Measurements from ENCODE around the gene ANKRD27.

Gene ANKRD27

DNA sequence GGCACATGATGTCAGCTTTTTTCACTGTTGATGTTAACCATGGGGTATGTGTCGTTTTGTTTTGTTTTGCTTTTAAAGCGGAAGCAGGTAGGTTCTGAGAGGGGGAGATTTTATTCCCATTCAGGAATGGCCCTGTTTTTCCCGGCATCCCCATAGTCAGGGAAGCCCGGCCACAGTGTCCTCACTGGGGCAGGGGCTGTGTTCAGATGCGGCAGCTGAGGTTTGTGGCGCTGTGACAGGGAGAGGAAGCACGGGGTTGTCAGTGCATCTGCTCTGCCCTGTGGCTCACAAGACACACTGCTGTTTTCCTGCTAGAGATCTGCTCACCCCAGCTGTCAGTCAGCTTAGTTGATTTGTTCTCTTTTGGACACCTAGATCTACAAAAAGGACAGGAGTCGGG is 27.6 kb downstream of the ANKRD27 start:
- Histone ChIP-seq H3K4me1 (ENCODE audit: control insufficient read depth, insufficient read depth, low read length) (no peaks in the 10 kb centered on the region), H3K9me3 (ENCODE audit: control insufficient read depth, low read length) (no peaks in the 10 kb centered on the region), H3K27me3 (ENCODE audit: control insufficient read depth, insufficient read depth, low read length) (no peaks in the 10 kb centered on the region), H3K36me3 (ENCODE audit: control insufficient read depth, insufficient read depth, low read length) (no peaks in the 10 kb centered on the region), H3K4me3 (ENCODE audit: low read length) (no peak overlapping the region), H3K9ac (ENCODE audit: low read length) (no peak overlapping the region)

DNA sequence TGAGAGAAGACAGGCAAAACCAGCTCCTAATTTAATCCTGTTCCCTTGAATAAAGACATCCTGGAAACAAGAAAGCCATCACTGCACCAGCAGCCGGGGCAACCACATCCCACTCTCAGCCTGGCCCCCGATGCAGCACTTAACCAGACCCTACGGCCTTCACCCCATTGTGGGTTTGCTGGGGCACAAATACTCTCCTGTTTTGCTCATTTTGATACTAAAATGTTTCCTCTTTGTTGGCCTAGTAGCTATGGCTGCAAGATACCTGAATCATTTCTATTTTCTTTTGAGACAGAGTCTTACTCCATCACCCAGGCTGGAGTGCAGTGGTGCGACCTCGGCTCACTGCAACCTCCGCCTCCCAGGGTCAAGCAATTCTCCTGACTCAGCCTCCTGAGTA is 28.4 kb downstream of the ANKRD27 start:
- no peaks in the 10 kb centered on the region for H3K36me3 ChIP-seq (ENCODE audit: control insufficient read depth, insufficient read depth, low read length)
- H3K9ac ChIP-seq (ENCODE audit: low read length): no peak overlapping the region
- H3K4me3 ChIP-seq (ENCODE audit: low read length): no peak overlapping the region
- no peaks in the 10 kb centered on the region for H3K27me3 ChIP-seq (ENCODE audit: control insufficient read depth, insufficient read depth, low read length)
- no peaks in the 10 kb centered on the region for H3K9me3 ChIP-seq (ENCODE audit: control insufficient read depth, low read length)
- H3K4me1 ChIP-seq (ENCODE audit: control insufficient read depth, insufficient read depth, low read length): no peaks in the 10 kb centered on the region

DNA sequence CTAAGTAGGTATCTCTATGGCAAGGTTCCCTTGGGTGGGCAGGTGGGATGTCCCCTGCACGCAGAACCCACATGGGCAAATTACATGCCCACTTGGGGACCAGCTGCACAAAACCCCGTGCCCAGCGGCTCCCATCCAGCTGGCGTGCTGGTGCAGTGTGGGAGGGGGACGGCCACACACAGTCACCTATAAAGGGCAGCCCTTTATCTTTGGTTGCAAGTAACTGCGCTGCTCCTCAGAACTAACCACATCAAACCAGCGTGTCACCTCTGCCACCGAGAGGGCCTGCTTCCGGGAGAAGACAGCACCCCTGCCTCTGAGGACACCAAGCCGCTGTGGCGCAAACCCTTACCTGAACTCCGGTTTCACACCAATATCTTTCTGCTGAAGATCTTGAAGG is 32.2 kb downstream of the ANKRD27 start:
- no peak overlapping the region for H3K4me3 ChIP-seq (ENCODE audit: low read length)
- H3K36me3 ChIP-seq (ENCODE audit: control insufficient read depth, insufficient read depth, low read length): no peaks in the 10 kb centered on the region

DNA sequence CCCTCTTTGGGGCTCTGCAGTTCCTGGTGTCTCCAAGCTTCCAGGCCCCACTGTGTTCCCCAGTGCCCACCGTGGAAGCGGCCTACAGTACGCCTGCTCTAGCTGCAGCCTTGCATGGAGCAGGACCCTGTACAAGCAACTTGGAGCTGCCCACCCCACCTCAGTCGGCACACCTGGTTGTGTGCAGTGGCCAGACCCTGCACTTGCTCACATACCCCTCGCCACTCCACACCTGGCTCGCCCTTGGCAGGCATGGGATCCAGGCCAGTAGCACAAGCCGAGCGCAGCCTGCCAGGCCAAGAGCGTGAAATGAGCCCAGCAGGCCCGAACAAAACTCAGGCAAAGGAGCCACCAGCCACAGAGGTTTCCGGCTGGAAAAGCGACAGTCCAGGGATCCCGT is 36.4 kb downstream of the ANKRD27 start:
- H3K4me1 ChIP-seq (ENCODE audit: control insufficient read depth, insufficient read depth, low read length): no peaks in the 10 kb centered on the region
- no peak overlapping the region for H3K4me3 ChIP-seq (ENCODE audit: low read length)
- H3K9me3 ChIP-seq (ENCODE audit: control insufficient read depth, low read length): no peaks in the 10 kb centered on the region
- no peaks in the 10 kb centered on the region for H3K27me3 ChIP-seq (ENCODE audit: control insufficient read depth, insufficient read depth, low read length)
- H3K9ac ChIP-seq (ENCODE audit: low read length): no peak overlapping the region
- H3K36me3 ChIP-seq (ENCODE audit: control insufficient read depth, insufficient read depth, low read length): no peaks in the 10 kb centered on the region

More for the DNA sequence above, 32.2 kb downstream of the ANKRD27 start:
- H3K27me3 ChIP-seq (ENCODE audit: control insufficient read depth, insufficient read depth, low read length): no peaks in the 10 kb centered on the region
- no peaks in the 10 kb centered on the region for H3K9me3 ChIP-seq (ENCODE audit: control insufficient read depth, low read length)
- no peaks in the 10 kb centered on the region for H3K4me1 ChIP-seq (ENCODE audit: control insufficient read depth, insufficient read depth, low read length)
- no peak overlapping the region for H3K9ac ChIP-seq (ENCODE audit: low read length)

DNA sequence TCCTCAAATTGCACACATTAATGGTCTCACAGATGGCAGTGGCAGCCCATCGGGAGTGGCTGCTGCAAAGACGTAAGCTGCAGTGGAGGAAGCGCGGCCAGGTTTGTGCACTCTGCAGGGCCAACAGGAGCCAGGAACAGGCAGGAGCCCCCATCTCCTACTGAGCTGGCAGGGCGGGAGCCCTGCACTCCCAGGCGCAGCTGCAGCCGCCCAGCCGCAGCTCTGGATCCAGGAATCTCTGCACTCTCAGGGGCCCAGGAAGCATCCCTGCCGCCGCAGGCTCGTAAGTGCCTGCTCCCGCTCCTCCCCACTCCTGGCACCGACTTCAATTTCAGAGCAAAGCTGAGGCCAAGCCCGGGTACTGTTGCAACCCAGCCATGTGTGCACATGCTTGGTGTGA is 37.5 kb downstream of the ANKRD27 start:
- Histone ChIP-seq H3K4me3 (ENCODE audit: low read length) (no peak overlapping the region), H3K9me3 (ENCODE audit: control insufficient read depth, low read length) (no peaks in the 10 kb centered on the region), H3K36me3 (ENCODE audit: control insufficient read depth, insufficient read depth, low read length) (no peaks in the 10 kb centered on the region), H3K27me3 (ENCODE audit: control insufficient read depth, insufficient read depth, low read length) (no peaks in the 10 kb centered on the region), H3K4me1 (ENCODE audit: control insufficient read depth, insufficient read depth, low read length) (no peaks in the 10 kb centered on the region), H3K9ac (ENCODE audit: low read length) (no peak overlapping the region)

DNA sequence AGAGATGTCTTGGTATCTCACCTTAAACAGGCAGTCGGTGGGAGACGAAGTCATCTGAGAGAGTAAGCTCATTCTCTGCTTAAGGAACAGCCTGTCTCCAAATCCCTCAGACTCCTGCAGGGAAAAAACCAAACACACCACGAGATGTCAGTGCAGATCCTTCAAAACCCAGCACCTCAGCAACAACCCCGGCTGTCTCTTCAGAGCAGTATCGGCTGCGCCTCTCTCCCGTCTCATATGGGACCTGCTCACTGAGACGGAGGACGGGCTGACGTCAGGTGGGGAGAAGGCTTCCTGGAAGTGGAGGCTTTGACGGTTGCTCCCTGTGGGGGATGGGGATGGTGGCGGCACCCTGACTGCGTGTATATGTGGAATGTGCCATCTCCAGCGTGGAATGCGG is 43.6 kb downstream of the ANKRD27 start:
- Histone ChIP-seq H3K9ac (ENCODE audit: low read length) (no peak overlapping the region), H3K36me3 (ENCODE audit: control insufficient read depth, insufficient read depth, low read length) (peaks cover 7% of the 10 kb centered on the region)

DNA sequence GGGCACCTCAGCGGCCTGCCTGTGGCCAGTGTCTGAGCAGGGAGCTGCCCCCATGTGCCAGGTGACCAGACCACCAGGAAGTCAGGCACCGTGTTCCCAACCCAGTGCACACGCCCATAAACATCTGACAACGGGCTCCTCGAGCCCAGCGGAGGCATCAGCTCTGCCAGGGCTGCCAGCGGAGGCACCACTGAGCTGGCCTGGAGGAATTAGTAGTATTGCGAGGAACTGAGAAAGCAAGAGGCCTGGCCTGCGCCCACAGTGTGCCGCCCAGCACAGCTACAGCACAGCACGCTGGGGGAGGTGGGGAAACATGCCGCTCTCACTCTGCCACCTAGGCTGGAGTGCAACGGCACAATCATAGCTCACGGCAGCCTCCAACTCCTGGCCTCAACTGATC is 44.6 kb downstream of the ANKRD27 start:
- Histone ChIP-seq H3K9me3 (ENCODE audit: control insufficient read depth, low read length) (no peaks in the 10 kb centered on the region), H3K27me3 (ENCODE audit: control insufficient read depth, insufficient read depth, low read length) (no peaks in the 10 kb centered on the region), H3K36me3 (ENCODE audit: control insufficient read depth, insufficient read depth, low read length) (peaks cover 7% of the 10 kb centered on the region), H3K4me1 (ENCODE audit: control insufficient read depth, insufficient read depth, low read length) (no peaks in the 10 kb centered on the region), H3K9ac (ENCODE audit: low read length) (no peak overlapping the region), H3K4me3 (ENCODE audit: low read length) (no peak overlapping the region)

More for the DNA sequence above, 43.6 kb downstream of the ANKRD27 start:
- H3K9me3 ChIP-seq (ENCODE audit: control insufficient read depth, low read length): no peaks in the 10 kb centered on the region
- no peaks in the 10 kb centered on the region for H3K27me3 ChIP-seq (ENCODE audit: control insufficient read depth, insufficient read depth, low read length)
- no peak overlapping the region for H3K4me3 ChIP-seq (ENCODE audit: low read length)
- H3K4me1 ChIP-seq (ENCODE audit: control insufficient read depth, insufficient read depth, low read length): no peaks in the 10 kb centered on the region

DNA sequence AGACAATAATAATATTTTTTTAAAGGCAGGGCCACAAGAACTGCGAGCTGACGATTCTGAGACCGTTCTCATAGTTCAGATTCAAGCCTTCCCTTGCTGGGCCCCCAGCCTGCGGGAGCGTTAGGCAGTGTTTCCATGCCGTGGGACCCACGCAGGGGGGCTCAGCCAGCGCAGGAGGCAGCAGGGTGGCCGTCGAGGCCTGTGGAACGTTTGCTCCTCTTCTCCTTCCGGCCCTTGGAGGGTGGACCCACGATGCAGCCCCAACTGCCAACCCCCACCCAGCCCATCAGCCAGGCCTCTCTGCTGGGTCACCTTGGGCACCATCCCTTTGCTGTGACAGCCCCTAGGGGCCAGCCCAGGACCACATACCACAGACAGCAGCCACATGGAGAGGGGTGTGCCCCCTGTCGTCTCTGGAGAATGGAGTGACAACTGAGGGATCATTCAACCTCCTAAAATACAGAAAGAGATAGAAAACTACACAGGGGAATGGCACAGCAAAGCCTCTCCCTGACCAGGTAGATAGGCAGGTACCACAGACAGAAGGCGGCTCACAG is 47.2 kb downstream of the ANKRD27 start:
- Histone ChIP-seq H3K4me3 (ENCODE audit: low read length) (no peak overlapping the region), H3K27me3 (ENCODE audit: control insufficient read depth, insufficient read depth, low read length) (no peaks in the 10 kb centered on the region), H3K4me1 (ENCODE audit: control insufficient read depth, insufficient read depth, low read length) (no peaks in the 10 kb centered on the region), H3K36me3 (ENCODE audit: control insufficient read depth, insufficient read depth, low read length) (peaks cover 7% of the 10 kb centered on the region), H3K9me3 (ENCODE audit: control insufficient read depth, low read length) (no peaks in the 10 kb centered on the region), H3K9ac (ENCODE audit: low read length) (no peak overlapping the region)

DNA sequence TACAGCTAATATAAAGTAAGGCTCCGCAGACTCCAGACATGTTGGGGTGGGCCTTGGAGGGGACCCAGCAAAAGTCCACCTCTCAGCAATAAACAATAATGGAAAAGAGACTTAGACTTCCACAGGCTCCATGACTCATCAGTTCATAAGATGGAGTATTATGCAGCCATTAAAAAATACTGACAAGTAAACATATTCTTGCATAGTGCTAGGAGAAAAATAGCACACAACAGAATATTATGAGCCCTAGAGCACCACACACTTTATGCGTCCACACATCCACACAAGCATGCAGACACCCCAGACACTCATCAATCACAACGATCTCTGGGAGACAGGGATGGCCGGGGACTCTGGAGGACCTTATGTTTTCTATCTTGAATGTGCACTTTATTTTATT is 48.0 kb downstream of the ANKRD27 start:
- Histone ChIP-seq H3K4me3 (ENCODE audit: low read length) (no peak overlapping the region), H3K9ac (ENCODE audit: low read length) (no peak overlapping the region), H3K4me1 (ENCODE audit: control insufficient read depth, insufficient read depth, low read length) (no peaks in the 10 kb centered on the region), H3K9me3 (ENCODE audit: control insufficient read depth, low read length) (no peaks in the 10 kb centered on the region), H3K27me3 (ENCODE audit: control insufficient read depth, insufficient read depth, low read length) (no peaks in the 10 kb centered on the region), H3K36me3 (ENCODE audit: control insufficient read depth, insufficient read depth, low read length) (peaks cover 7% of the 10 kb centered on the region)

DNA sequence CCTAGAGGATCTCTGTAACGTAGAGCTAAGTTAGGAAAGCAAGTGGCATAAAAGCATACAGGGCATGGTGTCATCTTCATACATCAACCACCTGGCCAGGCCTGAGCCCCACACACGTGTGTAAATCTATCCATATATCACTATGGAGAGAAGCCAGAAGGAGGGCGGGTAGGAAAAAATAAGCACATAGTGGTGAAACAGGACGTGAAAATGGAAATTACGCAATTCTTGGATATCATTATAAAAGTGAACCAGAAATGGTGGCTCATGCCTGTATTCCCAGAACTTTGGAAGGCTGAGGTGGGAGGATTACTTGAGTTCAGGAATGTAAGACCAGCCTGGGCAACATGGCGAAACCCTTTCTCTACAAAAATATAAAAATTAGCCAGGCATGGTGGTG is 50.6 kb downstream of the ANKRD27 start:
- Histone ChIP-seq H3K36me3 (ENCODE audit: control insufficient read depth, insufficient read depth, low read length) (no peaks in the 10 kb centered on the region), H3K4me3 (ENCODE audit: low read length) (no peak overlapping the region), H3K4me1 (ENCODE audit: control insufficient read depth, insufficient read depth, low read length) (no peaks in the 10 kb centered on the region), H3K27me3 (ENCODE audit: control insufficient read depth, insufficient read depth, low read length) (no peaks in the 10 kb centered on the region), H3K9ac (ENCODE audit: low read length) (no peak overlapping the region), H3K9me3 (ENCODE audit: control insufficient read depth, low read length) (no peaks in the 10 kb centered on the region)

DNA sequence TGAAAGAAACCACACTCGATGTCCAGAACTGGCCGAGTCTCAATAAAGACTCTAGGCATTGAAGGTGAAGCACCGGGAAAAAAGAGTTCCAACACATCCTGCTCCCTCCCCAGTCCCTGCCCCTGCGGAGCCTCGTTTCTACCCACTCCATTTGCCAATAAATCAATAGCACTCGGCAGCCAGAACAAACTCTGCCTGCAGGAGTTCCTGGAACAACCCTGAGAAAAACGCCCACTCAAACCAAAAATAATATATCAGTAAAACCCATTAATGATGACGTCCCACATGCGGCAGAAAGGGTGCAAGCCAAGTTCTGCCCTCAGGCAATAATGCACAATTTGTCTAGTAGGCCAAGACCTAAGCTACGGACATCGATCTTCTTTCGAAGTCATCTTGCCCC is 53.0 kb downstream of the ANKRD27 start:
- no peak overlapping the region for H3K4me3 ChIP-seq (ENCODE audit: low read length)

DNA sequence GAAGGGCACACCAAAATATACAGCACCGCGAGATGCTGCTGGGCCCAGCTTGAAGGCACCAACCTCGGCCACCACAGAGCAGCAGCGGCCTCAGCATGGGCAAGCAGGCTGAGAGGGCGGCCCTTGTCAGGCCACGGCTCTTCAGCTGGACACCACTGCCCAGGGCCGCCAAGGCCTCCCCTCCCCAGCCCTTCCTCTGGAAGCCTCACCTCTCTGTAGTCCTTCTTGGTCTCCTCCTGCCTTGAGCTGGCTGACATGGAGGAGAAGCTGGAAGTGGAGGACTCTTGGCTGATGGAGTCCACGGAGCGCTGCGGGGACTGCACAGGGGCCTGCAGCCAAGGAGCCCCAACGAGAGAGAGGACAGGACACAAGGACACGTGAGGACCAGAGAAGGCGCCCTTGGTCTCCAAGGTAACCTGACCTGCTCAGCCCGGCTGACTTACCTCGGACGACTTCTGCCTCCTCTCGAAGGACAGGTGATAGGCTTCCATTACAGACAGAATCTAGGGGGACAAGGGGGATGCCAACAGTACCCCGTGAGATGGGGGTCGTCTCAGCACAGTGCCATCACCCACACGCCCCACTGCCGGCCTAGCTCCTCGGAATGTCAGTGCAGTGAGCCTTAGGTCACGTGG is 55.8 kb downstream of the ANKRD27 start:
- Histone ChIP-seq H3K9ac (ENCODE audit: low read length) (no peak overlapping the region), H3K4me1 (ENCODE audit: control insufficient read depth, insufficient read depth, low read length) (no peaks in the 10 kb centered on the region), H3K4me3 (ENCODE audit: low read length) (no peak overlapping the region), H3K9me3 (ENCODE audit: control insufficient read depth, low read length) (no peaks in the 10 kb centered on the region), H3K27me3 (ENCODE audit: control insufficient read depth, insufficient read depth, low read length) (no peaks in the 10 kb centered on the region), H3K36me3 (ENCODE audit: control insufficient read depth, insufficient read depth, low read length) (no peaks in the 10 kb centered on the region)

More for the DNA sequence above, 53.0 kb downstream of the ANKRD27 start:
- H3K27me3 ChIP-seq (ENCODE audit: control insufficient read depth, insufficient read depth, low read length): no peaks in the 10 kb centered on the region
- H3K9ac ChIP-seq (ENCODE audit: low read length): no peak overlapping the region
- H3K36me3 ChIP-seq (ENCODE audit: control insufficient read depth, insufficient read depth, low read length): no peaks in the 10 kb centered on the region
- no peaks in the 10 kb centered on the region for H3K4me1 ChIP-seq (ENCODE audit: control insufficient read depth, insufficient read depth, low read length)
- no peaks in the 10 kb centered on the region for H3K9me3 ChIP-seq (ENCODE audit: control insufficient read depth, low read length)

DNA sequence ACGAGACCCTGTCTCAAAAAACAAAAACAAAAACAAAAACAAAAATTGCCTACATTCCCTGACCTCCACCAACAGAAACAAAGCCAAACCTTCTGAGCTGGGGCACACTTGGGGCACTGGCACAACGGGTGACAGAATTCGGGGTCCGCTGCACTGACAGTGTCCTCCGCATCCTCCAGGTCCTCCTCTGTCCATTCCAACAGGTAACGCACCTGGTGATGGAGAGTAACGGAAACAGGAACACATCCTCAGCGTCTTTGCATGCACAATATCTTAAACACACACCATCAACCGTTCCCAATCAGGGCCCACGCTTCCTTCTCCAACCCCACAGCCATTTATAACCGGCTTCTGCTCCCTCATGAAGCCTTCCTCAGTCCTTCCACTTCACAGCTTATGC is 59.4 kb downstream of the ANKRD27 start:
- Histone ChIP-seq H3K9ac (ENCODE audit: low read length) (no peak overlapping the region), H3K36me3 (ENCODE audit: control insufficient read depth, insufficient read depth, low read length) (no peaks in the 10 kb centered on the region), H3K4me1 (ENCODE audit: control insufficient read depth, insufficient read depth, low read length) (no peaks in the 10 kb centered on the region), H3K9me3 (ENCODE audit: control insufficient read depth, low read length) (no peaks in the 10 kb centered on the region), H3K4me3 (ENCODE audit: low read length) (no peak overlapping the region), H3K27me3 (ENCODE audit: control insufficient read depth, insufficient read depth, low read length) (no peaks in the 10 kb centered on the region)
